Hematopoietic multipotent progenitor cell treated with erythropoietin and hydrocortisone succinate and interleukin-3 and kit ligand, for 4 days (in vitro differentiated cells): ENCODE measurements around the gene TMUB1.
"Not testable (repeated sequence)": the region's sequence is repeated elsewhere in the genome, so short reads cannot be mapped to it uniquely, and the experiment has no call there.

Experiments used
- DNase-seq: peaks from one replicate; pipeline ENCODE4 v3.0.0-alpha.2; 2015

Gene TMUB1

GRCh38 chr7:151048911-151049463, 34.3 kb downstream of the TMUB1 start:
- no peak for DNase-seq

DNA sequence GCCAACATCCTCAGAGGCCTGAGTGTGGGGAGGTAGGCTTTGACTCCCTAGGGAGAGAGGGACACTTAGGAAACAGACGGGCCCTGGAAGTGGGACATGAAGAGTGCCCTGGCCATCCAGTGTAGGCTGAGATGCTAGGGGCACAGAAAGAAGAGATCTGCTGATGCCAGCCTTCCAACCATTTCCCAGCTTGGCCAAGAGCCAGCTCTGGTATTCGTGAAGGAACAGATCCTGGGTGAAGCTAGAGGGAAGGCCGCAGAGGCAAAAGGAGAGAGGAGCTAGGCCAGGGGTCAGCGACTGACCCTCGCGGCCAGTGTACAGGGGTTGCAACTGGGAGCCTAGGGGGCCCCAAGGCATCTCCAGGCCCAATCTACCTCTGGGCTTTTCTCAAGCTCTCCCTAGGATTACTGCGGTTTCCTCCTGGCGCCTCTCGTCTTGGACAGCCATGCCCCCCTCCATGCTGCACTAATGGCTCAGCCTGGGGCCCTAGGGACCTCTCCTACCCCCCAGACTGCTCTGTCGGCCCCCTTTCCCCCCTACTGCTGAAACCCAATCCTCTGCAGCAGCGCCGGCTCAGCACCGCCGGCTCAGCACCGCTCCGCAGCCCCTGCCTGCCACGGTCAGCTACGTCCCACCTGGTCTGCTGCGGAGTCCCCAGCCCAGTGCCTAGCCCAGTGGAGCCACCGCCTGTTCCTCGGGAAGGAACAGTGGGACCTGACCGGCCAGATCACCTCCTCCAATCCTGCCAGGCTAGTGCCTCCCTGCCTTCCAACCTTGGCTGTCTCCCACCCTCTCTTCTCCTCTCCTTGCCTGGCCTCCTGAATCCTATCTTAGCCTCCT, 35.1 kb downstream of the TMUB1 start, which contains the start of gene ASIC3:
ASIC3 (plus strand) TSS at position 556 of the 840 bp plus-strand sequence. CDS start 355 bp downstream, outside the sequence.
- no peak for DNase-seq

DNA sequence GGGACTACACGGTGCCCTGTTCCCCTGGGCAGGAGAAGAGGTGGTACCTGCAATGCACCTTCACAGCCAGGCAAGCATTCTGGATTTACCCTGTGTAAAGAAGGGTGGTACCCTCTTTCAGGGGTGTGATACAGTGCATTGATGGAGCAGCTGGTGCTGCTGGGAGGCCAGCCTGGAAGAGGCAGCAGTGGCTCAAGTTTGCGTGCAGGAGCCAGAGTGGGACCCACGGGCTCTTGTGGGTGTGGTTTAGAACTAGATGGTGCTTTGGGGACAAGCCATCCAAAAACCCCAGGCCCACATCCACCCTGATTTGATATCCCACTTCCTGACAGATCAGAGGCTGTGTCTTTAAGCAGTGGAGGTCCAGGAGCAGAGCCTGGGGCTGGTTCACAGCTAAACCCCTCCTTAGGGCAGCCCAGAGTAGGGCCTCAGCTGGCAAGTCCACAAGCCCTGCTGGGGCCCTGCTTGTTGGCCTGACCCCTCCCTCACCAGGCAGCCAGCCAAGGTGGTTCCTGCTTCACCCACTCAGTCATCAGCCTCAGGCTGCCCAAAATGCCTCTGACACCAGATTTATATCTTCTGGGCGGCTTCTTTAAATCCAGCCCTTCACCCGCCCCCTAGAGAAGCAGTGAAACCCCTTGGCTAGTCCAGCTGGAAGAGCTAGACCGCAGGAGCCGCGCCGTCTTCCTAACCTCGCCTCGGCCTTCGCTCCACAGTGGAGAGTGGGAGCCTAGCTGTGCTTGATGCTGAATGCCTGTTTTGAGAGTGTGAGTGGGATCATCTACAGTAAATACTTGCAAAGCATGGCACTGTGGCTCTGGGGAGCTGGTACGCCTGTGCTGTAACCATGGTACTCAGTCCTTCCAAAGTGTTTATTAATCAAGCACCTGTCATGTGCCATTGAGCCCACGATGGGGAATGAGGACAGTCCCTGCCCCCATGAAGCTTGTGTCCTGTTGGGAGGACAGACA, 36.4 kb downstream of the TMUB1 start:
- DNase-seq: peak; percentile 72

DNA sequence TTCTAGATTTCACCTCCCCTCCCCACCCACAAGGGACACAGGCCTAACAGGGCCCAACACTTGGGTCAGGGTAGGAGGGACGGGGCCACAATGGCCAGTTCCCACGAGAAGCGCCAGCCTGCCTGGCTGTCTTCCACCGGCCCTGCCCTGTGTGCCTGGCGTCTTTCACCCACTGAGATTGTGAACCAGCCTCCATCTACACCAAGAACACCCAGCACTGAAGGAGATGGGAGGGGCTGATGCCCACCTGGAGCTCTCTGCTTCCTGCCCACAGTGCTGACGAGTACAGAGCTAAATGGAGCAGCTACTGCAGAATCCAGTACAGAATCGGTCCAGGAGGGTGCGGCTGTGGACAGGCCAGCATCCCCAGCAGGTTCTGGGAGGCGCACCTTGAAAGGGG, 37.3 kb downstream of the TMUB1 start:
- DNase-seq: no peak

GRCh38 chr7:151045262-151045661, 38.0 kb downstream of the TMUB1 start:
- DNase-seq: no peak

- DNase-seq: no peak
Measured at GRCh38 chr7:151043959-151044358, 39.3 kb downstream of the TMUB1 start.

DNA sequence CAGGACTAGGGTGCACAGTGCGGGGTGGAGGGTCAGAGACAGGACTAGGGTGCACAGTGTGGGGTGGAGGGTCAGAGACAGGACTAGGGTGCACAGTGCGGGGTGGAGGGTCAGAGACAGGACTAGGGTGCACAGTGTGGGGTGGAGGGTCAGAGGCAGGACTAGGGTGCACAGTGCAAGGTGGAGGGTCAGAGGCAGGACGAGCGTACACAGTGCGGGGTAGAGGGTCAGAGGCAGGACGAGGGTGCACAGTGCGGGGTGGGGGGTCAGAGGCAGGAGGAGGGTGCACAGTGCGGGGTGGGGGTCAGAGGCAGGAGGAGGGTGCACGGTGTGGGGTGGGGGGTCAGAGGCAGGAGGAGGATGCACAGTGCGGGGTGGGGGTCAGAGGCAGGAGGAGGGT, 39.8 kb downstream of the TMUB1 start:
- DNase-seq: not testable (repeated sequence)

DNA sequence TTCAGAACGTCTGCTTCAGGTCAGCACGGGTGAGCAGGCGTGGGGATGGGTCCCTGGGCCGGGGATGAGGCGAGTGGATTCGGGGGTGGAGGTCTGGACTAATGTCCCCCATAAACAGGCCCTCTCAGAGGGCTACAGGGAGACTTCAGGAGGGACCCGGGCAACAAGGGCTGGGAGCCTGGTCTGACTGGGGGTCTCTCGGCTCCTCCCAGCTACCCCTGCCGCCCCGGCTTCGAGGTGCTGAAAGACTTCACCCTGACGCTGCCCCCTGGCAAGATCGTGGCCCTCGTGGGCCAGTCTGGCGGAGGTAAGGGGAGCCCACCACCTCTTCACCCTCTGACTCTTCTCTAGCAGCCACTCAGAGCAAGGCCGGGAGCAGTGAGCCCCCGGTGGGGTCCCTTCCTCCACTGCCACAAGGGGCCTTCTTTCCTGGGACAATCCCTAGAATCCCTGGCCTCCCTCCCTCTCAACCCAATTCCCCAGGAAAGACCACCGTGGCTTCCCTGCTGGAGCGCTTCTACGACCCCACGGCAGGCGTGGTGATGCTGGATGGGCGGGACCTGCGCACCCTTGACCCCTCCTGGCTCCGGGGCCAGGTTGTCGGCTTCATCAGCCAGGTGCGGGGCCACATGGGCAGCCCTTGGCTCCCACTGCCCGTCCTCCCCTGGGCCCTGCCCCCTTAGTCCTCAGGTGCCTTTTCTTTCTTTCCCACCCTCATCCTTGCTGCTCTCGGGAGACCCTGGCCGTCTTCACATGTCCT, 42.5 kb downstream of the TMUB1 start:
- no peak for DNase-seq

- DNase-seq: no peak
Measured at GRCh38 chr7:151039850-151040548, 43.3 kb downstream of the TMUB1 start.

- DNase-seq: peak; percentile 97
Measured at GRCh38 chr7:151038951-151039849, 44.1 kb downstream of the TMUB1 start.

GRCh38 chr7:151035902-151036301, 47.4 kb downstream of the TMUB1 start:
- no peak for DNase-seq

DNA sequence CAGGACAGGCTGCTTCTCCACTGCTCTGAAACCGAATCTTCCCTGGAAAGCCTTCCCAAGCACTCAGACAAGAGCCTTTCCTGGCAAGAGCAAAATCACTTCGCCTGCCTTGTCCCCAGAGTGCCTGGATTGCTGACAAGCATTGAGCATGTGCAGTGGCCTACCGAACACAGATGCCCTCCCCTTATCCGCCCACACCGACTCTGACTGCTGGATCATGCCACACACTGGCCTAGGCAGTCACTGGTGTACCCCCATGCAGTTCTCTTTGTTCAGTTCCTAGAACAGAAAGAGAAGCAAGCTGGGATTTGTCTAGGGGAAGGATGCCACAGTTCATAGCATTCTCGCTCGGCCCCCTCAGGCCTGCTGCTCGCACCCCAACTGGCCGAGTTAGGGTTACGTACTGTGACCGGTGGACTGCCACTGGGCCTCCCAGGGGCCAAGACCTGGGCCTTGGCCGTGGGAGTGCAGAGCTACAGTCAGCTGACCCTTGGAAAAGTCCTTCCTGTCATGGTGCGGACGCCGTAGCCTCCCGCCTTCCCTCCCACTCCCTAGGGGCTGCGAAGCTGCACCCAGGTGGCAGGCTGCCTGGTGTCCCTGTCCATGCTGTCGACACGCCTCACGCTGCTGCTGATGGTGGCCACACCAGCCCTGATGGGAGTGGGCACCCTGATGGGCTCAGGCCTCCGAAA, 48.1 kb downstream of the TMUB1 start:
- DNase-seq: no peak

DNA sequence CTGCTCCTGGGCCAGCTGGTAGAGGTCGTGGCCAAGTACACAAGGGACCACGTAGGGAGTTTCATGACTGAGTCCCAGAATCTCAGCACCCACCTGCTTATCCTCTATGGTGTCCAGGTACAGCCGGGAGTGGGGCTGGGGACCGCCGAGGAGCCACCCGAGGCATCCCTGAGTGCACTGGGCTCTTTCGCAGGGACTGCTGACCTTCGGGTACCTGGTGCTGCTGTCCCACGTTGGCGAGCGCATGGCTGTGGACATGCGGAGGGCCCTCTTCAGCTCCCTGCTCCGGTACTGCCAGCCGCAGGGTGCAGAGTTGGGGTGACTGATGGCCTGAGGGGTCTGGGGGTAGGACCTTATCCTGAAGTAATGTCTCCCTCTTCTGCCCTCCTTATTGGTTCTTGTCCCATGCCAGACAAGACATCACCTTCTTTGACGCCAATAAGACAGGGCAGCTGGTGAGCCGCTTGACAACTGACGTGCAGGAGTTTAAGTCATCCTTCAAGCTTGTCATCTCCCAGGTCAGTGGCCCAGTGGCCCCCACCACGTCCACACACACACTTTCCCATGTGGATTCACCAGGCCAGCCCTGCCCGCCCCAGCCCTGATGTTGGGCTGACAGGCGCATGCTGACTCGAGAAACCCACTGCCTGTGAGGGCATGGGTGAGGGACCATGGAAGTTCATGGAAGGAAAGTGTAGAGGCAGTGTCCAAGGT, 48.8 kb downstream of the TMUB1 start:
- DNase-seq: no peak

DNA sequence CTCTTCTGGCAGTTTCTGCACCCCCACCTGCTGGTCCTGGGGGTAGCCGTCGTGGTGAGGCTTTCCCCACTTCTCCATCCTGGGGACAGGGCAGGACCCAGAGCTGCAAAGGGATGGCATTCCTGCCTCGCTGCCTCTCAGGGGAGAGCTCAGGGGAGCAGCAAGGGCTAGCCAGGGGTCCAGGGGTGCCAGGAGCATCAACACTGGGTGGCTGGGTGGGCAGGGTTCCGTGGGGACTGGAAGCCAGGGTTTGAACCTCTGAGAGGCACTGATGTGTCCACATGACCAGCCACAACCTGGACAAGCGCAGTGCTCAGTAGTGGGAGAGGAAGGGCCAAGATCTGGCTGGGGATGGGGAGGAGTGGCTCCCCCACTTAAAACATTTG, 49.4 kb downstream of the TMUB1 start:
- DNase-seq: no peak

GRCh38 chr7:151032936-151033863, 50.1 kb downstream of the TMUB1 start:
- no peak for DNase-seq
